A549 (cell line): Measurements from ENCODE around the gene FNTB. TPM values are rescaled to one million over a fixed set of nuclear protein-coding genes. Genes with fewer than 3 reads are reported as not detected.

Experiments
- polyA plus RNA-seq, 4 experiments: library from polyadenylated mRNA; depleted of rRNA in 3 of 4; stranded (reverse); fragments of >200 nt; fragmentation: RNase III in 1 of 4; extraction: RNeasy Plus Mini Kit Qiagen cat#74134 plus additional on column Dnase treatment in 1 of 4; gene quantifications; 2 replicates in 3 of 4; 3 replicates in 1 of 4; pipeline ENCODE4 v1.2.3, GENCODE V29; 2011 to 2017
- small RNA-seq, 6 experiments: library from RNA; depleted of rRNA; stranded (forward); fragments of <200 nt; gene quantifications; one replicate each; pipeline ENCODE3, GENCODE V24; 2012

FNTB gene
- polyA plus RNA-seq, 2 of the 4 experiments (the other 2 are of a cell fraction), result 28.5 to 41.9 TPM

Small RNA genes lying within 50 kb of the gene (small RNA-seq; reads per million reads assigned to genes)
- gene MIR4706, result 0 to 0.16 (median 0) reads per million in 6 experiments

Other genes starting within 250 kb of the FNTB start
- 0.24 and 0.27 TPM in 2 replicates for gene SPTB, start 107.0 kb upstream of the FNTB start, polyA plus RNA-seq (2011; rRNA removed)
- gene SPTB, start 107.0 kb upstream of the FNTB start, polyA plus RNA-seq (2017; fragmentation: RNase III; extraction: RNeasy Plus Mini Kit Qiagen cat#74134 plus additional on column Dnase treatment), result 1.4 to 2.1 TPM (median 1.9 TPM) in 3 replicates
- 115 and 153 TPM in 2 replicates for gene CHURC1, start 72.4 kb upstream of the FNTB start, polyA plus RNA-seq (2011; rRNA removed)
- 150 to 151 TPM (median 151 TPM) in 3 replicates for gene CHURC1, start 72.4 kb upstream of the FNTB start, polyA plus RNA-seq (2017; fragmentation: RNase III; extraction: RNeasy Plus Mini Kit Qiagen cat#74134 plus additional on column Dnase treatment)
- gene GPX2, start 44.1 kb upstream of the FNTB start, polyA plus RNA-seq (2011; rRNA removed), result 876 and 1,354 TPM in 2 replicates
- gene GPX2, start 44.1 kb upstream of the FNTB start, polyA plus RNA-seq (2017; fragmentation: RNase III; extraction: RNeasy Plus Mini Kit Qiagen cat#74134 plus additional on column Dnase treatment), result 302 to 394 TPM (median 382 TPM) in 3 replicates
- gene RAB15, start 14.6 kb upstream of the FNTB start, polyA plus RNA-seq (2011; rRNA removed), result 32.2 and 33.1 TPM in 2 replicates
- 27.1 to 35.1 TPM (median 31.6 TPM) in 3 replicates for gene RAB15, start 14.6 kb upstream of the FNTB start, polyA plus RNA-seq (2017; fragmentation: RNase III; extraction: RNeasy Plus Mini Kit Qiagen cat#74134 plus additional on column Dnase treatment)
- gene MAX, start 115.6 kb downstream of the FNTB start, polyA plus RNA-seq (2011; rRNA removed), result 42.9 and 53.2 TPM in 2 replicates
- 37.3 to 44.0 TPM (median 37.5 TPM) in 3 replicates for gene MAX, start 115.6 kb downstream of the FNTB start, polyA plus RNA-seq (2017; fragmentation: RNase III; extraction: RNeasy Plus Mini Kit Qiagen cat#74134 plus additional on column Dnase treatment)